Activated CD8-positive, alpha-beta memory T cell treated with anti-CD3 and anti-CD28 coated beads for 24 hours (primary cell): ENCODE data around the gene COX19.

Experiments
- DNase-seq: peaks from one replicate; pipeline ENCODE4 v3.0.0-alpha.2; 2020

The COX19 gene

GRCh38 chr7:922334-923107, 52.8 kb downstream of the COX19 start:
- DNase-seq: peak; percentile 87

GRCh38 chr7:921581-922333, 53.6 kb downstream of the COX19 start:
- DNase-seq: peak; percentile 79

GRCh38 chr7:921071-921461, 54.3 kb downstream of the COX19 start:
- no peak for DNase-seq

- peak; percentile 76 for DNase-seq
Observed at GRCh38 chr7:920351-921070, 54.8 kb downstream of the COX19 start.

GRCh38 chr7:919924-920341, 55.4 kb downstream of the COX19 start:
- DNase-seq: peak; percentile 54

- DNase-seq: peak; percentile 55
Observed at GRCh38 chr7:919114-919442, 56.3 kb downstream of the COX19 start.

GRCh38 chr7:918441-919113, 56.8 kb downstream of the COX19 start:
- DNase-seq: no peak

GRCh38 chr7:918118-918425, 57.3 kb downstream of the COX19 start:
- no peak for DNase-seq

- no peak for DNase-seq
Observed at GRCh38 chr7:917255-918117, 57.9 kb downstream of the COX19 start.

- DNase-seq: no peak
Observed at GRCh38 chr7:916291-916941, 58.9 kb downstream of the COX19 start.
